ENCODE results near the gene SBNO2.
"Not testable (repeated sequence)": the region's sequence is repeated elsewhere in the genome, so short reads cannot be mapped to it uniquely, and the experiment has no call there.

The SBNO2 gene

GRCh38 chr19:1216756-1217155 lies 42.7 kb upstream of the SBNO2 start:
- no peak for TF ChIP-seq POLR2A (IDR thresholded peaks at IDR 0.05; ENCODE audit: low read depth, low read length)
- TF ChIP-seq TAF1 (IDR thresholded peaks at IDR 0.05; ENCODE audit: borderline replicate concordance, low read depth, low read length): no peak
- no peak for TF ChIP-seq POLR2AphosphoS5 (IDR thresholded peaks at IDR 0.05; ENCODE audit: low read depth, low read length)
- no peak for FAIRE-seq

GRCh38 chr19:1214862-1215731 lies 41.0 kb upstream of the SBNO2 start:
- DNase-seq (ENCODE audit: insufficient read length) (no peak), FAIRE-seq (no peak)
- TF ChIP-seq POLR2A (IDR thresholded peaks at IDR 0.05; ENCODE audit: low read depth, low read length) (no peak), POLR2AphosphoS5 (IDR thresholded peaks at IDR 0.05; ENCODE audit: low read depth, low read length) (no peak), TAF1 (IDR thresholded peaks at IDR 0.05; ENCODE audit: borderline replicate concordance, low read depth, low read length) (no peak)

More at GRCh38 chr19:1216756-1217155, 42.7 kb upstream of the SBNO2 start:
- no peak for DNase-seq (ENCODE audit: insufficient read length)

- TF ChIP-seq POLR2A (IDR thresholded peaks at IDR 0.05; ENCODE audit: low read depth, low read length): no peak
- TF ChIP-seq POLR2AphosphoS5 (IDR thresholded peaks at IDR 0.05; ENCODE audit: low read depth, low read length): no peak
- TF ChIP-seq TAF1 (IDR thresholded peaks at IDR 0.05; ENCODE audit: borderline replicate concordance, low read depth, low read length): no peak
- peak; percentile 27 for FAIRE-seq
- DNase-seq (ENCODE audit: insufficient read length): no peak
Measured at GRCh38 chr19:1214299-1214861, 40.3 kb upstream of the SBNO2 start.

- DNase-seq (ENCODE audit: insufficient read length) (no peak), FAIRE-seq (peak; percentile 76)
- TF ChIP-seq POLR2AphosphoS5 (IDR thresholded peaks at IDR 0.05; ENCODE audit: low read depth, low read length): no peak
- no peak for TF ChIP-seq TAF1 (IDR thresholded peaks at IDR 0.05; ENCODE audit: borderline replicate concordance, low read depth, low read length)
Measured at GRCh38 chr19:1213391-1214286, 39.6 kb upstream of the SBNO2 start.

GRCh38 chr19:1211494-1212234 lies 37.6 kb upstream of the SBNO2 start:
- no peak for DNase-seq (ENCODE audit: insufficient read length)
- no peak for FAIRE-seq
- no peak for TF ChIP-seq TAF1 (IDR thresholded peaks at IDR 0.05; ENCODE audit: borderline replicate concordance, low read depth, low read length)
- TF ChIP-seq POLR2A (IDR thresholded peaks at IDR 0.05; ENCODE audit: low read depth, low read length): no peak
- no peak for TF ChIP-seq POLR2AphosphoS5 (IDR thresholded peaks at IDR 0.05; ENCODE audit: low read depth, low read length)

- DNase-seq (ENCODE audit: insufficient read length): no peak
- FAIRE-seq: no peak
- TF ChIP-seq POLR2AphosphoS5 (IDR thresholded peaks at IDR 0.05; ENCODE audit: low read depth, low read length): no peak
Measured at GRCh38 chr19:1210227-1210538, 36.1 kb upstream of the SBNO2 start.

- FAIRE-seq; DNase-seq (ENCODE audit: insufficient read length): not testable (repeated sequence)
Measured at GRCh38 chr19:1208830-1209229, 34.8 kb upstream of the SBNO2 start.

GRCh38 chr19:1206864-1207450 lies 32.9 kb upstream of the SBNO2 start:
- TF ChIP-seq POLR2AphosphoS5 (IDR thresholded peaks at IDR 0.05; ENCODE audit: low read depth, low read length) (no peak), POLR2A (IDR thresholded peaks at IDR 0.05; ENCODE audit: low read depth, low read length) (no peak)
- no peak for DNase-seq (ENCODE audit: insufficient read length)
- FAIRE-seq: peak; percentile 72

GRCh38 chr19:1206150-1206863 lies 32.2 kb upstream of the SBNO2 start:
- DNase-seq (ENCODE audit: insufficient read length): no peak
- no peak for TF ChIP-seq POLR2A (IDR thresholded peaks at IDR 0.05; ENCODE audit: low read depth, low read length)
- TF ChIP-seq POLR2AphosphoS5 (IDR thresholded peaks at IDR 0.05; ENCODE audit: low read depth, low read length): no peak; the same call in 1 of the 2 replicates
- TF ChIP-seq TAF1 (IDR thresholded peaks at IDR 0.05; ENCODE audit: borderline replicate concordance, low read depth, low read length): no peak
- FAIRE-seq: no peak

- DNase-seq (ENCODE audit: insufficient read length) (peak; percentile 100), FAIRE-seq (peak; percentile 99)
- no peak for TF ChIP-seq POLR2AphosphoS5 (IDR thresholded peaks at IDR 0.05; ENCODE audit: low read depth, low read length)
- TF ChIP-seq TAF1 (IDR thresholded peaks at IDR 0.05; ENCODE audit: borderline replicate concordance, low read depth, low read length): peak; percentile 89
- peak; percentile 74; the same call in 1 of the 2 replicates for TF ChIP-seq POLR2A (IDR thresholded peaks at IDR 0.05; ENCODE audit: low read depth, low read length)
Measured at GRCh38 chr19:1205114-1206099, 31.3 kb upstream of the SBNO2 start, which contains the start of gene STK11. STK11 (plus strand) TSS chr19:1205778; CDS start chr19:1206914, 1,136 bp downstream.

- not testable (repeated sequence) for DNase-seq (ENCODE audit: insufficient read length); FAIRE-seq
Measured at GRCh38 chr19:1200614-1201013, 26.5 kb upstream of the SBNO2 start.
